ENCODE measurements around the gene CAPN12. TPM values are rescaled to one million over a fixed set of nuclear protein-coding genes. Genes with fewer than 3 reads are reported as not detected.
A peak's percentile ranks its signal among the peaks of the same experiment; 100 is the strongest.

CAPN12 gene
- total RNA-seq, 1 donor from 2014 or later, result 6.6 TPM

DNA sequence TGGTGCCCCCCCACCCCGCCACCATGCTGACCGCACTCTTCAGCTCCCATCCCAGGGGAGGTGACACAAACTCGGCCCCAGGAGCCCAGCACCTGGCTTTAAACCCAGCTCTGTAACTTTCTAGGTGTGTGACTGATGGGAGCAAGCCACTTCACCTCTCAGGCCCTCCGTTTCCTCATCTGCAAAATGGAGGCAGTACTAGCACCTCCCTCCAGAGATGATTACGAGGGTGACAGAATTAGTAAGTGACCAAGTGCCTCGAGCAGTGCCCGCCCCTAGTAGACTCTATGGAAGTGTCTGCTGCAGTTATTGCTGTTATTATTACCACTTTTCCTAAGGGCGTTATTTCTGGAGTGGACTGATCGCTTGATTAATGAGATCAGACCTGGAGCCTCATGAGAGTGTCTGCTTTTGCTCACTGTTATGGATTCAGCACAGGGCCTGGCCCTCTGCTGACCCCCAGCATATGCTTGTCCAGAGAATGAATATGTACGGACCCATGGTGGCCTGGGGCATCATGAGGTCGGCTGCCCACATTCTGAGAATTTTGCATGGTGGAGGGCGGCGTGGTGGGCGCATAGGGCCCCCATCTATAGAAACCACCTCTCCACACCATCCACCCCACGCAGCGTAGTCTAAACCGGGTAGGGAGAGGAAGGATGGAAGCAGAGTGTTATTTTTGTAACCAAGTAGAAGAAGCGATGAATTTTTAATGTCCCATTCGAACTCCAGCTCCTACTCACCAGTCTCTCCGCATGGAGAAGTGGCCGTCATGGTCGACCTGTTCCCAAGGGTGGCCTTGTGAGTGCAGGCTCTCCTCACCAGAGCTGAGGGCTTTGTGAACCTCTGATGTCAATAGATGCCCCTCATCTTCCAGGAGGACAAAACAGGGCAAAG, 48.2 kb downstream of the CAPN12 start:
- Histone ChIP-seq H3K36me3 (ENCODE audit: control insufficient read depth, insufficient read depth, low read length) (peaks cover 27% of the 10 kb centered on the region), H3K4me3 (ENCODE audit: low read depth, low read length) (no peak overlapping the region), H3K27me3 (ENCODE audit: control insufficient read depth, insufficient read depth, low read length) (no peaks in the 10 kb centered on the region)
- TF ChIP-seq, protein P1, sequence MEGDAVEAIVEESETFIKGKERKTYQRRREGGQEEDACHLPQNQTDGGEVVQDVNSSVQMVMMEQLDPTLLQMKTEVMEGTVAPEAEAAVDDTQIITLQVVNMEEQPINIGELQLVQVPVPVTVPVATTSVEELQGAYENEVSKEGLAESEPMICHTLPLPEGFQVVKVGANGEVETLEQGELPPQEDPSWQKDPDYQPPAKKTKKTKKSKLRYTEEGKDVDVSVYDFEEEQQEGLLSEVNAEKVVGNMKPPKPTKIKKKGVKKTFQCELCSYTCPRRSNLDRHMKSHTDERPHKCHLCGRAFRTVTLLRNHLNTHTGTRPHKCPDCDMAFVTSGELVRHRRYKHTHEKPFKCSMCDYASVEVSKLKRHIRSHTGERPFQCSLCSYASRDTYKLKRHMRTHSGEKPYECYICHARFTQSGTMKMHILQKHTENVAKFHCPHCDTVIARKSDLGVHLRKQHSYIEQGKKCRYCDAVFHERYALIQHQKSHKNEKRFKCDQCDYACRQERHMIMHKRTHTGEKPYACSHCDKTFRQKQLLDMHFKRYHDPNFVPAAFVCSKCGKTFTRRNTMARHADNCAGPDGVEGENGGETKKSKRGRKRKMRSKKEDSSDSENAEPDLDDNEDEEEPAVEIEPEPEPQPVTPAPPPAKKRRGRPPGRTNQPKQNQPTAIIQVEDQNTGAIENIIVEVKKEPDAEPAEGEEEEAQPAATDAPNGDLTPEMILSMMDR (IDR thresholded peaks at IDR 0.05; ENCODE audit: insufficient read depth, low read length, severe bottlenecking), result no peak
- FAIRE-seq (no peak), DNase-seq (ENCODE audit: low read depth) (no peak)

DNA sequence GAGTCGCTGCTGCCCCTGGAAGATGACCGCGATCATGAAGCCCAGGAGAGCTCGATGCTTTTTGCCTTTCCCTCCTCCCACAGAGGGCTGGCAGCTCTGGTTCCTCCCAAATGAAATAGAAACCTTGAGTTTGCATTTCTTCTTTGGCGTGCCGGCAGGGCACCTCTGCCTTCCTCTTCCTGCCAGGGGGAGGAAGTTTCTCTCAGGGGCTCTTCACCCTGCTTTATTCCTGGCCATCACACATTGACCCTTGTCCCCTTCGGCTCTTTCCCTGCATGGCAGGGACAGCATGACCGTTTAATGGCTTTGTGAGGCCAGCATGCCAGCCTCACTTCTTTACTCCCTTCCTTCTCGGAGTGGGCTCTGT, 49.0 kb downstream of the CAPN12 start:
- no peak for FAIRE-seq

DNA sequence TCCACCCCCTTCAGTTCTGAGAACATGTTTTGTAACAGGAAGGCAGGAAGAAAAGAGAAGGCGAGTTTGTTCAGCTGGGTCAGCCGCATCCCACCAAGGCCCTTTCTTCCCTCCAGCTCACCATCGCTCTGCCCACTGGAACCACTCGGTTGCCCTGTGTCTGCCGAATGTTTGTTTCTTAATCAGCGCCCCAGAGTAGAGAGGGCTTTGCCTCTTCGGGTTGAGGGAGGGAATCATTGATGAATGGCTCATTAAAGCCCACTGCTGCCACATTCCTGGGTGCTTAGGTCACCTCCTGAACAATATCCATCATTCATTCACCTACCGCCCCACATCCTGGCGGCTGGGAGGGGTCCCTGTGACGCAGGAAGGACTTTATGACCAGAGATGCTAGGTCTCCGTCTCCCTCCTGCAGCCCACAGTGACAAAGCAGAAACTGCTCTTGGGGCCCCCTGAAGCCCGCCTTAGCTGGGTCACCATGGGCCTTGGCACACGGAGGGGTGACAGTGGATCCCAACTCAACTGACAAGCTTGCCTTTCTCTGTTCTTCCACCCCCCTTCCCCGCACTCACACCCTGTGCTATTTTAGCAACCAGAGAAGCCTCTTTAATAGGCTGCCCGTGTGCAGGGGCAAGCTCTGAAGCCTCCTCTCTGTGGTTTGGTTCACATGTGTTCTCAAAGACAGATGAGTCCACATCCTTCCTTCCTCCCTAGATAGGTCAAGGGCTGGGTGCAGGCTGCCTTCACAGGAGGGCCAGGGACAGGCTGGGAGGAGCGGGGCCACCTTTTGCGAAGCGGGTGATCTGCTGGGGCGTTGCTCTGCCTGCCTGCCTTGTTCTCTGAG, 50.7 kb downstream of the CAPN12 start:
- no peak for FAIRE-seq

More for the DNA sequence above, 49.0 kb downstream of the CAPN12 start:
- no peak overlapping the region for H3K4me3 ChIP-seq (ENCODE audit: low read depth, low read length)
- peaks cover 19% of the 10 kb centered on the region for H3K36me3 ChIP-seq (ENCODE audit: control insufficient read depth, insufficient read depth, low read length)
- no peaks in the 10 kb centered on the region for H3K27me3 ChIP-seq (ENCODE audit: control insufficient read depth, insufficient read depth, low read length)
- TF ChIP-seq, protein P1 (IDR thresholded peaks at IDR 0.05; ENCODE audit: insufficient read depth, low read length, severe bottlenecking), result no peak
- DNase-seq (ENCODE audit: low read depth), result no peak

DNA sequence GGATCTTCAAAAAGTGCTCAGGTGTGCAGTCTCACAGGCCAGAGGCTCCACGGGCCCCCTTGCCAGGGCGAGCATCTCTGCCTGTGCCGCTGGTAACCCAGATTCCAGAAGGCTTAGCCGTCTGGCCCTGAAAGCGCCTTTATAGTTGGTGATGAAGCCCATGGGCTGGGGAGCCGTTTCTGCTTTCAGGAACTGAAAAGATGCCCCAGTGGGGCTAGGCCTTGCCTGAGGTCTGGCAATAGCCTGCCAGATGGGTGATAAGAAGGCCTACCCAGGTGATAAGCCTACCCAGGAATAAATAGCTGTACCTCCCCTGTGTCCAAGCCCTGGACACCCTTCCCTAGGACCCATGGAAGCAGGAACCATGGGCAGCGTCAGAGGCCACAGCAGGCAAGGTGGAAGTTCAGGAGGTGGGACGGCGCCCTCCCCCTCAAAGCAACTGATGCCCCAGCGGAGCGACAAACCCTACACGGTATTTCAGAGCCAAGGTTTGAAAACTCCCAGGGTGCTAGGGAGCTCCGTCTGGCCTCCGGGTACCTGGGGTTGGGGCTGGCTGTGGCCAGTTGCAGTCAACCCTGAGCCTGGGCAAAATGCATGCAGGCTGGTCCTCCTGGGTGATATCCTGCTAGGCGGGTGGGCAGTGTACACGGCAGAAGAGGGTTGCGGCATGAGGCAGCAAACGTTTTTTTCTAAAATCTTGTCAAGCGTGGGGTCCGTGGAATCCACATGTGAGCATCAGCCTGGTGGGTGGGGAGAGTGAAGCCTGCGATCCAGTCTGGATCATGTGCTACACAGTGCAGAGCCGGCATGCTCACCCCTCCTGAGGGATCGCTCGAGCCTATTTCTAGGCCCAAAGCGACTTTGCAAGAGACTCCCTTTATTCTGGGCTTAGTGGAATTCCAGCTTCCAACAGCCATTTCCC, 51.6 kb downstream of the CAPN12 start:
- Histone ChIP-seq H3K36me3 (ENCODE audit: control insufficient read depth, insufficient read depth, low read length) (peaks cover 17% of the 10 kb centered on the region), H3K4me3 (ENCODE audit: low read depth, low read length) (no peak overlapping the region), H3K27me3 (ENCODE audit: control insufficient read depth, insufficient read depth, low read length) (no peaks in the 10 kb centered on the region)
- FAIRE-seq (no peak), DNase-seq (ENCODE audit: low read depth) (no peak)
- TF ChIP-seq, protein P1 (IDR thresholded peaks at IDR 0.05; ENCODE audit: insufficient read depth, low read length, severe bottlenecking), result no peak

More for the DNA sequence above, 50.7 kb downstream of the CAPN12 start:
- DNase-seq (ENCODE audit: low read depth), result peak; percentile 84
- H3K27me3 ChIP-seq (ENCODE audit: control insufficient read depth, insufficient read depth, low read length), result no peaks in the 10 kb centered on the region
- TF ChIP-seq, protein P1 (IDR thresholded peaks at IDR 0.05; ENCODE audit: insufficient read depth, low read length, severe bottlenecking), result no peak
- no peak overlapping the region for H3K4me3 ChIP-seq (ENCODE audit: low read depth, low read length)
- peaks cover 17% of the 10 kb centered on the region for H3K36me3 ChIP-seq (ENCODE audit: control insufficient read depth, insufficient read depth, low read length)

DNA sequence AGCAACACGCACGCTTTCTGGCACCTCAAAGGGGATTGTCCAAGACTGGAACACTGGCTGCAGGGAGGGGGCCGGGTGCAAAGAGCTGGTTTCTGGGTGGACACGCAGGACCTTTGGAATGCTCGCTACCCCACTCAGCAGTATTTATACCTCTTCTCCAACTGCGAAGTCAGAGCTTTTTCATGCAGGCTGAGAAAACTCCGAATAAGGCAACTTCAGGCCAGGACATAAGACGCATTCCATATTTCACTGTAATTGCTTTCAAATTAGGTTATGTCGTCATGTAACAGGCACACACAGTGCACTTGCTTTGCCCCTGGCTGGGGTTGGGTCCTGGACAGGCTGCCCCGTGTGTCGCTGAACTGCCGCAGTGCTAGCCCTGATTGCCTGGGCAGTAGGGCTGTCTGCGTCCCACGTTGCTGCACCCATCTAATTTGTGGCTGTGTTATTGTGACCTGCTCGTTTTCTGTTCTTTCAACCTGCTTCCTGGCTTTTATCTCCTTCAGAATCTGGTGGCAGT, 52.3 kb downstream of the CAPN12 start:
- Histone ChIP-seq H3K27me3 (ENCODE audit: control insufficient read depth, insufficient read depth, low read length) (no peaks in the 10 kb centered on the region), H3K4me3 (ENCODE audit: low read depth, low read length) (no peak overlapping the region), H3K36me3 (ENCODE audit: control insufficient read depth, insufficient read depth, low read length) (peaks cover 17% of the 10 kb centered on the region)
- FAIRE-seq (no peak), DNase-seq (ENCODE audit: low read depth) (no peak)
- TF ChIP-seq, protein P1 (IDR thresholded peaks at IDR 0.05; ENCODE audit: insufficient read depth, low read length, severe bottlenecking), result no peak

Measured in bronchial epithelial cell (primary cell).